ENCODE measurements around the gene HTRA1.

Gene HTRA1

GRCh38 chr10:122454603-122455080 is 6.7 kb upstream of the HTRA1 start, which contains the start of gene ARMS2:
Gene ARMS2, plus strand, starts transcription at chr10:122454653. Its CDS starts 75 bp downstream, at chr10:122454728.
- DNase-seq (ENCODE audit: low read depth): no peak

GRCh38 chr10:122455376-122456079 is 5.8 kb upstream of the HTRA1 start:
- DNase-seq (ENCODE audit: low read depth): no peak

- DNase-seq (ENCODE audit: low read depth): no peak
These were observed 3.4 kb upstream of the HTRA1 start for GRCh38 chr10:122457934-122458333.

GRCh38 chr10:122458693-122459092 is 2.7 kb upstream of the HTRA1 start:
- DNase-seq (ENCODE audit: low read depth): no peak

GRCh38 chr10:122459561-122460273 is 1.6 kb upstream of the HTRA1 start:
- DNase-seq (ENCODE audit: low read depth): no peak

GRCh38 chr10:122460891-122461293 is 461 bp upstream of the HTRA1 start:
- no peak for DNase-seq (ENCODE audit: low read depth)

- no peak for DNase-seq (ENCODE audit: low read depth)
These were observed 578 bp downstream of the HTRA1 start for GRCh38 chr10:122461729-122462532.

GRCh38 chr10:122462533-122463465 is 1.4 kb downstream of the HTRA1 start:
- no peak for DNase-seq (ENCODE audit: low read depth)

- no peak for DNase-seq (ENCODE audit: low read depth)
These were observed 2.3 kb downstream of the HTRA1 start for GRCh38 chr10:122463466-122464249.

GRCh38 chr10:122464250-122464510 is 2.8 kb downstream of the HTRA1 start:
- DNase-seq (ENCODE audit: low read depth): no peak

- no peak for DNase-seq (ENCODE audit: low read depth)
These were observed 3.2 kb downstream of the HTRA1 start for GRCh38 chr10:122464586-122464985.

GRCh38 chr10:122465401-122466040 is 4.2 kb downstream of the HTRA1 start:
- no peak for DNase-seq (ENCODE audit: low read depth)

GRCh38 chr10:122466951-122467381 is 5.6 kb downstream of the HTRA1 start:
- DNase-seq (ENCODE audit: low read depth): no peak

GRCh38 chr10:122467701-122468100 is 6.3 kb downstream of the HTRA1 start:
- no peak for DNase-seq (ENCODE audit: low read depth)

- DNase-seq (ENCODE audit: low read depth): no peak
These were observed 7.1 kb downstream of the HTRA1 start for GRCh38 chr10:122468307-122468925.

GRCh38 chr10:122468926-122469781 is 7.8 kb downstream of the HTRA1 start:
- DNase-seq (ENCODE audit: low read depth): no peak

GRCh38 chr10:122469848-122470247 is 8.5 kb downstream of the HTRA1 start:
- no peak for DNase-seq (ENCODE audit: low read depth)

GRCh38 chr10:122471531-122472177 is 10.3 kb downstream of the HTRA1 start:
- DNase-seq (ENCODE audit: low read depth): no peak

Measured in activated T-helper 9 cell treated with anti-CD3 and anti-CD28 coated beads, Interleukin-2, amount 50 U/mL, for 16 hours (primary cell).